Measurements from ENCODE around the gene SLC25A23. TPM values are rescaled to one million over a fixed set of nuclear protein-coding genes. Genes with fewer than 3 reads are reported as not detected.

The SLC25A23 gene
- total and polyA plus RNA-seq, 7 donors, result 15.0 to 91.8 (median 49.4) TPM

GRCh38 chr19:6500837-6501739 is 41.5 kb upstream of the SLC25A23 start:
- intact Hi-C loops (cut with DNase I), result no loop called here
- ATAC-seq, result no peak
- H3K4me3 ChIP-seq, result peak overlapping the region; percentile 58
- DNase-seq, result no peak
- no peaks in the 10 kb centered on the region for H3K4me1 ChIP-seq
- H3K27ac ChIP-seq, result no peak overlapping the region
- no peak for TF ChIP-seq CTCF (IDR thresholded peaks at IDR 0.05)
- H3K36me3 ChIP-seq (ENCODE audit: insufficient read depth in 1 of 2, low read depth in 1 of 2), result no peaks in the 10 kb centered on the region
- 47 to 51% (median 51%) methylated on average over 24 of the region's 24 CpGs for WGBS, 3 donors
- peaks cover 0 to 33% (median 23%) of the 10 kb centered on the region in 3 donors for H3K27me3 ChIP-seq (ENCODE audit: insufficient read depth in 3 of 3, low read length in 2 of 3)
- H3K9me3 ChIP-seq, result no peaks in the 10 kb centered on the region

GRCh38 chr19:6499052-6499790 is 39.6 kb upstream of the SLC25A23 start:
- peaks cover 0 to 29% (median 23%) of the 10 kb centered on the region in 3 donors for H3K27me3 ChIP-seq (ENCODE audit: insufficient read depth in 3 of 3, low read length in 2 of 3)
- 56 to 64% (median 62%) methylated on average over 15 to 17 of the region's 17 CpGs for WGBS, 3 donors

GRCh38 chr19:6498294-6499036 is 38.9 kb upstream of the SLC25A23 start:
- DNase-seq, result no peak
- no peak for TF ChIP-seq CTCF (IDR thresholded peaks at IDR 0.05)
- Histone ChIP-seq H3K4me1 (no peaks in the 10 kb centered on the region), H3K27ac (no peak overlapping the region), H3K9me3 (no peaks in the 10 kb centered on the region), H3K4me3 (no peak overlapping the region), H3K27me3 (ENCODE audit: insufficient read depth in 3 of 3, low read length in 2 of 3) (peaks cover 0 to 29% (median 21%) of the 10 kb centered on the region in 3 donors), H3K36me3 (ENCODE audit: insufficient read depth in 1 of 2, low read depth in 1 of 2) (no peaks in the 10 kb centered on the region)
- intact Hi-C loops (cut with DNase I), result no loop called here
- ATAC-seq, result no peak
- WGBS, 3 donors, result 63 to 75% (median 67%) methylated on average over 7 of the region's 7 CpGs

More at GRCh38 chr19:6499052-6499790, 39.6 kb upstream of the SLC25A23 start:
- Histone ChIP-seq H3K27ac (no peak overlapping the region), H3K4me1 (no peaks in the 10 kb centered on the region), H3K9me3 (no peaks in the 10 kb centered on the region), H3K4me3 (no peak overlapping the region), H3K36me3 (ENCODE audit: insufficient read depth in 1 of 2, low read depth in 1 of 2) (no peaks in the 10 kb centered on the region)
- no peak for TF ChIP-seq CTCF (IDR thresholded peaks at IDR 0.05)
- DNase-seq (no peak), ATAC-seq (no peak)
- intact Hi-C loops (cut with DNase I), result no loop called here

- TF ChIP-seq CTCF (IDR thresholded peaks at IDR 0.05), result no peak
- H3K4me1 ChIP-seq, result no peaks in the 10 kb centered on the region
- 92 to 95% (median 92%) methylated on average over 18 to 19 of the region's 19 CpGs for WGBS, 3 donors
- H3K27me3 ChIP-seq (ENCODE audit: insufficient read depth in 3 of 3, low read length in 2 of 3), result peaks cover 0 to 15% (median 11%) of the 10 kb centered on the region in 3 donors
- intact Hi-C loops (cut with DNase I), result no loop called here
- DNase-seq, result no peak
- ATAC-seq, result no peak
- no peaks in the 10 kb centered on the region for H3K9me3 ChIP-seq
- no peak overlapping the region for H3K27ac ChIP-seq
- no peaks in the 10 kb centered on the region for H3K36me3 ChIP-seq (ENCODE audit: insufficient read depth in 1 of 2, low read depth in 1 of 2)
- no peak overlapping the region for H3K4me3 ChIP-seq
These were observed 36.4 kb upstream of the SLC25A23 start for GRCh38 chr19:6495947-6496346.

All from psoas muscle (tissue), 8 donors.